ENCODE results near the gene PLPP3.

PLPP3 gene

GRCh38 chr1:56542651-56543050, 36.7 kb downstream of the PLPP3 start:
- FAIRE-seq = no peak
- no peak for DNase-seq (ENCODE audit: insufficient read length)
- TF ChIP-seq POLR2A (IDR thresholded peaks at IDR 0.05; ENCODE audit: low read depth, low read length) (no peak), POLR2AphosphoS5 (IDR thresholded peaks at IDR 0.05; ENCODE audit: low read depth, low read length) (no peak), TAF1 (IDR thresholded peaks at IDR 0.05; ENCODE audit: borderline replicate concordance, low read depth, low read length) (no peak)

- no peak for TF ChIP-seq POLR2A (IDR thresholded peaks at IDR 0.05; ENCODE audit: low read depth, low read length)
- TF ChIP-seq POLR2AphosphoS5 (IDR thresholded peaks at IDR 0.05; ENCODE audit: low read depth, low read length) = no peak
- no peak for TF ChIP-seq TAF1 (IDR thresholded peaks at IDR 0.05; ENCODE audit: borderline replicate concordance, low read depth, low read length)
- DNase-seq (ENCODE audit: insufficient read length) (no peak), FAIRE-seq (no peak)
Observed at GRCh38 chr1:56541408-56541807, 38.0 kb downstream of the PLPP3 start.

- no peak for DNase-seq (ENCODE audit: insufficient read length)
- FAIRE-seq = no peak
- TF ChIP-seq TAF1 (IDR thresholded peaks at IDR 0.05; ENCODE audit: borderline replicate concordance, low read depth, low read length) (no peak), POLR2AphosphoS5 (IDR thresholded peaks at IDR 0.05; ENCODE audit: low read depth, low read length) (no peak), POLR2A (IDR thresholded peaks at IDR 0.05; ENCODE audit: low read depth, low read length) (no peak)
Observed at GRCh38 chr1:56540467-56540866, 38.9 kb downstream of the PLPP3 start.

GRCh38 chr1:56539520-56539931, 39.8 kb downstream of the PLPP3 start:
- TF ChIP-seq POLR2A (IDR thresholded peaks at IDR 0.05; ENCODE audit: low read depth, low read length) = no peak
- TF ChIP-seq TAF1 (IDR thresholded peaks at IDR 0.05; ENCODE audit: borderline replicate concordance, low read depth, low read length) = no peak
- FAIRE-seq (no peak), DNase-seq (ENCODE audit: insufficient read length) (no peak)

GRCh38 chr1:56538532-56538931, 40.8 kb downstream of the PLPP3 start:
- TF ChIP-seq TAF1 (IDR thresholded peaks at IDR 0.05; ENCODE audit: borderline replicate concordance, low read depth, low read length) = no peak
- TF ChIP-seq POLR2AphosphoS5 (IDR thresholded peaks at IDR 0.05; ENCODE audit: low read depth, low read length) = no peak
- TF ChIP-seq POLR2A (IDR thresholded peaks at IDR 0.05; ENCODE audit: low read depth, low read length) = no peak
- DNase-seq (ENCODE audit: insufficient read length) (no peak), FAIRE-seq (no peak)

GRCh38 chr1:56537660-56538059, 41.7 kb downstream of the PLPP3 start:
- DNase-seq (ENCODE audit: insufficient read length) = no peak
- TF ChIP-seq POLR2A (IDR thresholded peaks at IDR 0.05; ENCODE audit: low read depth, low read length) = no peak
- TF ChIP-seq POLR2AphosphoS5 (IDR thresholded peaks at IDR 0.05; ENCODE audit: low read depth, low read length) = no peak
- no peak for TF ChIP-seq TAF1 (IDR thresholded peaks at IDR 0.05; ENCODE audit: borderline replicate concordance, low read depth, low read length)
- no peak for FAIRE-seq

- TF ChIP-seq TAF1 (IDR thresholded peaks at IDR 0.05; ENCODE audit: borderline replicate concordance, low read depth, low read length) (no peak), POLR2AphosphoS5 (IDR thresholded peaks at IDR 0.05; ENCODE audit: low read depth, low read length) (no peak), POLR2A (IDR thresholded peaks at IDR 0.05; ENCODE audit: low read depth, low read length) (no peak)
- no peak for FAIRE-seq
Observed at GRCh38 chr1:56535939-56536338, 43.4 kb downstream of the PLPP3 start.

GRCh38 chr1:56535362-56535761, 44.0 kb downstream of the PLPP3 start:
- TF ChIP-seq POLR2A (IDR thresholded peaks at IDR 0.05; ENCODE audit: low read depth, low read length) (no peak), TAF1 (IDR thresholded peaks at IDR 0.05; ENCODE audit: borderline replicate concordance, low read depth, low read length) (no peak), POLR2AphosphoS5 (IDR thresholded peaks at IDR 0.05; ENCODE audit: low read depth, low read length) (no peak)
- FAIRE-seq = no peak
- DNase-seq (ENCODE audit: insufficient read length) = no peak

More at GRCh38 chr1:56535939-56536338, 43.4 kb downstream of the PLPP3 start:
- DNase-seq (ENCODE audit: insufficient read length) = no peak

GRCh38 chr1:56534130-56534651, 45.2 kb downstream of the PLPP3 start:
- FAIRE-seq = no peak
- no peak for TF ChIP-seq TAF1 (IDR thresholded peaks at IDR 0.05; ENCODE audit: borderline replicate concordance, low read depth, low read length)
- no peak for TF ChIP-seq POLR2A (IDR thresholded peaks at IDR 0.05; ENCODE audit: low read depth, low read length)
- no peak for TF ChIP-seq POLR2AphosphoS5 (IDR thresholded peaks at IDR 0.05; ENCODE audit: low read depth, low read length)
- no peak for DNase-seq (ENCODE audit: insufficient read length)

GRCh38 chr1:56533621-56534020, 45.7 kb downstream of the PLPP3 start:
- TF ChIP-seq POLR2A (IDR thresholded peaks at IDR 0.05; ENCODE audit: low read depth, low read length) (no peak), POLR2AphosphoS5 (IDR thresholded peaks at IDR 0.05; ENCODE audit: low read depth, low read length) (no peak), TAF1 (IDR thresholded peaks at IDR 0.05; ENCODE audit: borderline replicate concordance, low read depth, low read length) (no peak)
- FAIRE-seq (no peak), DNase-seq (ENCODE audit: insufficient read length) (no peak)

GRCh38 chr1:56533197-56533596, 46.2 kb downstream of the PLPP3 start:
- TF ChIP-seq POLR2A (IDR thresholded peaks at IDR 0.05; ENCODE audit: low read depth, low read length) = no peak
- TF ChIP-seq POLR2AphosphoS5 (IDR thresholded peaks at IDR 0.05; ENCODE audit: low read depth, low read length) = no peak
- DNase-seq (ENCODE audit: insufficient read length) (no peak), FAIRE-seq (no peak)

- FAIRE-seq (no peak), DNase-seq (ENCODE audit: insufficient read length) (no peak)
- no peak for TF ChIP-seq POLR2A (IDR thresholded peaks at IDR 0.05; ENCODE audit: low read depth, low read length)
- no peak for TF ChIP-seq POLR2AphosphoS5 (IDR thresholded peaks at IDR 0.05; ENCODE audit: low read depth, low read length)
- TF ChIP-seq TAF1 (IDR thresholded peaks at IDR 0.05; ENCODE audit: borderline replicate concordance, low read depth, low read length) = no peak
Observed at GRCh38 chr1:56532350-56532683, 47.0 kb downstream of the PLPP3 start.

All from GM12892 (cell line).